Psoas muscle (tissue), 8 donors: ENCODE measurements around the gene TMEM116. TPM values are rescaled to one million over a fixed set of nuclear protein-coding genes. Genes with fewer than 3 reads are reported as not detected.

Experiments
- ATAC-seq, 4 donors: fragments of 200-7000 bp; cut with Tn5 transposase; one replicate each; pipeline ENCODE4 v1.9.1; 2020; ENCODE audit warnings: moderate library complexity in 3 of 4, mild to moderate bottlenecking in 2 of 4
- DNase-seq, 2 donors: peaks; one replicate each; pipeline ENCODE4 v3.0.0-alpha.2; 2020
- H3K27ac ChIP-seq: fragments of 200-600 bp; one replicate; pipeline ENCODE4 v1.8.0; 2022
- H3K27me3 ChIP-seq, 3 donors: fragments of 200-600 bp in 1 of 3; one replicate each; pipeline versions ENCODE4 v1.6.1 to v1.8.0; 2013 to 2022; ENCODE audit warnings: low read length in 2 of 3, mild to moderate bottlenecking in 2 of 3, moderate library complexity in 1 of 3; ENCODE audit not compliant: insufficient read depth in 3 of 3
- H3K36me3 ChIP-seq, 2 donors: fragments of 200-600 bp in 1 of 2; one replicate each; pipeline versions ENCODE4 v1.6.1 to v1.8.0; 2013 to 2022; ENCODE audit warnings: low read depth in 1 of 2, mild to moderate bottlenecking in 1 of 2, moderate library complexity in 1 of 2; ENCODE audit not compliant: insufficient read depth in 1 of 2
- H3K4me1 ChIP-seq: fragments of 200-600 bp; one replicate; pipeline ENCODE4 v1.8.0; 2022
- H3K4me3 ChIP-seq: fragments of 200-600 bp; one replicate; pipeline ENCODE4 v1.8.0; 2022; ENCODE audit warnings: mild to moderate bottlenecking
- H3K9me3 ChIP-seq: fragments of 200-600 bp; one replicate; pipeline ENCODE4 v1.8.0; 2022
- WGBS, 3 donors: extraction: QIAGEN DNeasy Blood & Tissue Kit; methylation state at CpG; one replicate each; pipeline versions ENCODE4 v1.1.6 to v1.1.7; 2013; 5-methylcytosine and 5-hydroxymethylcytosine counted together
- intact Hi-C, 2 donors: fragments of 100-400 bp; cut with DNase I; formaldehyde crosslinking; loops; one replicate each; pipeline versions ENCODE4 v1.11.0 to v1.14.2; 2022
- polyA plus RNA-seq, 3 donors: library from polyadenylated mRNA; stranded (reverse); fragments of 200-250 nt; gene quantifications; one replicate each; pipeline ENCODE4 v1.2.3, GENCODE V29; 2013
- total RNA-seq, 4 donors: library from RNA; stranded (reverse); fragmentation: NEBNext Ultra II Directional in 2 of 4; extraction: Animal tissue kit (Norgen Biotek cat#: 25700) in 2 of 4; gene quantifications; one replicate each; pipeline versions ENCODE4 v1.2.1 to v1.2.4, GENCODE V29; 2021 to 2023
- TF ChIP-seq, protein P1 (sequence below): fragments of 200-600 bp; IDR thresholded peaks from one replicate; pipeline ENCODE4 v1.8.0; 2022; ENCODE audit warnings: antibody characterized with exemption
- donor health status: healthy with polysubstance abuse.
- donor health status: DM: no; HTN: no; CAD: no; lungs with moderate emphysema.
- donor health status: Bipolar disorder and iron deficiency.
- donor health status: healthy.
- donor health status: DM: yes; HTN: yes; CAD: no.
- donor health status: DM: no; HTN: no; CAD: no.
- donor health status: DM: no; HTN: no; CAD: no.
- donor health status: DM: yes; HTN: yes; CAD: no.

The TMEM116 gene
- total and polyA plus RNA-seq, 7 donors: 3.2 to 12.5 (median 5.4) TPM

DNA sequence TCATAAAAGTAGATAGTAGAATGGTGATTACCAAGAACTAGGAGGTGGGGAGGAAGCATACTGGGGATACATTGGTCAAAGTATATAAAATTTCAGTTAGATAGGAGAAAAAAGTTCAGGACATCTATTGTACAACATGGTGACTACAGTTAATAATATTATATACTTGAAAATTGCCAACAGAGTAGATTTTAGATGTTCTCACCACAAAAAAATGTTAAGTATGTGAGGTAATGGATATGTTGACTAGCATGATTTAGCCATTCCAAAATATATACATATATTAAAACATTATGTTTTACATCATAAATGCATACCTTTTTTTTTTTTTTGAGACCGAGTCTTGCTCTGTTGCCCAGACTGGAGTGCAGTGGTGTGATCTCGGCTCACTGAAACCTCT is 31.0 kb downstream of the TMEM116 start:
- intact Hi-C loops: no loop called here

DNA sequence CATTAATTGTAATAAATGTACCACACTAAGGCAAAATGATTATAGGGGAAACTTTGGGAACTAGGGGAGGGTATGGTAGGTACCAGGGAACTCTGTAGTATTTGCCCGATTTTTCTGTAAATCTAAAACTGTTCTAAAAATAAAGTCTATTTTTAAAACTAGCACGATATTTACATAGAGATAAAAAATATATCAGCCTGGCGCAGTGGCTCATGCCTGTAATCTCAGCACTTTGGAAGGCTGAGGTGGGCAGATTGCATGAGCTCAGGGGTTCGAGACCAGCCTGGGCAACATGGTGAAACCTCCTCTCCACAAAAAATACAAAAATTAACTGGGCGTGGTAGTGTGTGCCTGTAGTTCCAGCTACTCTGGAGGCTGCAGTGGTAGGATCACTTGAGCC is 32.4 kb downstream of the TMEM116 start:
- Histone ChIP-seq H3K27me3 (no peaks in the 10 kb centered on the region), H3K4me1 (no peaks in the 10 kb centered on the region), H3K4me3 (no peak overlapping the region), H3K27ac (no peak overlapping the region), H3K9me3 (no peaks in the 10 kb centered on the region), H3K36me3 (no peaks in the 10 kb centered on the region)
- intact Hi-C loops: no loop called here
- TF ChIP-seq, protein P1, sequence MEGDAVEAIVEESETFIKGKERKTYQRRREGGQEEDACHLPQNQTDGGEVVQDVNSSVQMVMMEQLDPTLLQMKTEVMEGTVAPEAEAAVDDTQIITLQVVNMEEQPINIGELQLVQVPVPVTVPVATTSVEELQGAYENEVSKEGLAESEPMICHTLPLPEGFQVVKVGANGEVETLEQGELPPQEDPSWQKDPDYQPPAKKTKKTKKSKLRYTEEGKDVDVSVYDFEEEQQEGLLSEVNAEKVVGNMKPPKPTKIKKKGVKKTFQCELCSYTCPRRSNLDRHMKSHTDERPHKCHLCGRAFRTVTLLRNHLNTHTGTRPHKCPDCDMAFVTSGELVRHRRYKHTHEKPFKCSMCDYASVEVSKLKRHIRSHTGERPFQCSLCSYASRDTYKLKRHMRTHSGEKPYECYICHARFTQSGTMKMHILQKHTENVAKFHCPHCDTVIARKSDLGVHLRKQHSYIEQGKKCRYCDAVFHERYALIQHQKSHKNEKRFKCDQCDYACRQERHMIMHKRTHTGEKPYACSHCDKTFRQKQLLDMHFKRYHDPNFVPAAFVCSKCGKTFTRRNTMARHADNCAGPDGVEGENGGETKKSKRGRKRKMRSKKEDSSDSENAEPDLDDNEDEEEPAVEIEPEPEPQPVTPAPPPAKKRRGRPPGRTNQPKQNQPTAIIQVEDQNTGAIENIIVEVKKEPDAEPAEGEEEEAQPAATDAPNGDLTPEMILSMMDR: no peak
- ATAC-seq (no peak), DNase-seq (no peak)
- WGBS, 3 donors: 88 to 96% (median 88%) methylated on average over 5 of the region's 5 CpGs

More for the DNA sequence above, 31.0 kb downstream of the TMEM116 start:
- H3K27me3 ChIP-seq: no peaks in the 10 kb centered on the region
- H3K4me1 ChIP-seq: no peaks in the 10 kb centered on the region
- H3K9me3 ChIP-seq: no peaks in the 10 kb centered on the region
- no peak for DNase-seq
- no peak overlapping the region for H3K27ac ChIP-seq
- WGBS, 3 donors: 97 to 100% (median 100%) methylated on average over 2 of the region's 2 CpGs
- no peaks in the 10 kb centered on the region for H3K36me3 ChIP-seq
- ATAC-seq: no peak
- TF ChIP-seq, protein P1: no peak
- H3K4me3 ChIP-seq: no peak overlapping the region

DNA sequence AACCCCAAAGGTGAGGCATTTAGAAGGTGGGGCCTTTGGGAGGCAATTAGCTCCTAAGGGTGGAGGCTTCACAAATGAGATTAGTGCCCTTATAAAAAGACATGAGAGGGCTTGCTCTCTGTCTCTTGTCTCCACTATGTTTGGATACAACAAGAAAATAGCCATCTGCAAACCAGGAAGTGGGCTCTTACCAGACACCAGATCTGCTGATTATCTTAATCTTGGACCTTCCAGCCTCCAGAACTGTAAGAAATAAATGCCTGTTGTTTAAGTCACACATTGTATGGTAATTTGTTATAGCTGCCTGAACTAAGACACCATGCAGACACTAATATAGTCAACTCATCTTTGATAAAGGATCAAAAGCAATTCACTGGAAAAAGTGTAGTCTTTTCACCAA is 34.4 kb downstream of the TMEM116 start:
- H3K9me3 ChIP-seq: no peaks in the 10 kb centered on the region
- TF ChIP-seq, protein P1: no peak
- H3K27me3 ChIP-seq: no peaks in the 10 kb centered on the region
- intact Hi-C loops: no loop called here
- no peak for DNase-seq
- H3K4me3 ChIP-seq: no peak overlapping the region
- no peak for ATAC-seq
- no peak overlapping the region for H3K27ac ChIP-seq
- no peaks in the 10 kb centered on the region for H3K36me3 ChIP-seq
- no peaks in the 10 kb centered on the region for H3K4me1 ChIP-seq

DNA sequence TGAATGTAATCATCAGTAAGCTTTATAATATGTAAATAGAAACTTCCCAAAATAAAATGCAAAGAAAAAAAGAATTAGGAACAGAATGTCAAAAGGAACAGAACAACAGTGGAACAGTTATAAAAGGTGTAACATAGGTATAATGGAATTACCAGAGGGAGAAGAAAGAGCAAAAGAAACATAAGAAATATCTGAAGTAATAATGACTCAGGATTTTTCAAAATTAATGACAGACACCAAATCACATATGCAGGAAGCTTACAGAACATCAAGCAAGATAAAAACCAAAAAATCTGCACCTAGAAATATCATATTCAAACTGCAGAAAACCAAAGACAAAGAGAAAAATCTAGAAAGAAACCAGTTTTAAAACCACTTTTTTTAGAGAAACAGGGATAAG is 36.1 kb downstream of the TMEM116 start:
- Histone ChIP-seq H3K27me3 (no peaks in the 10 kb centered on the region), H3K4me1 (no peaks in the 10 kb centered on the region), H3K9me3 (no peaks in the 10 kb centered on the region), H3K27ac (no peak overlapping the region), H3K4me3 (no peak overlapping the region), H3K36me3 (no peaks in the 10 kb centered on the region)
- intact Hi-C loops: no loop called here
- TF ChIP-seq, protein P1: no peak
- ATAC-seq: no peak
- DNase-seq: no peak

DNA sequence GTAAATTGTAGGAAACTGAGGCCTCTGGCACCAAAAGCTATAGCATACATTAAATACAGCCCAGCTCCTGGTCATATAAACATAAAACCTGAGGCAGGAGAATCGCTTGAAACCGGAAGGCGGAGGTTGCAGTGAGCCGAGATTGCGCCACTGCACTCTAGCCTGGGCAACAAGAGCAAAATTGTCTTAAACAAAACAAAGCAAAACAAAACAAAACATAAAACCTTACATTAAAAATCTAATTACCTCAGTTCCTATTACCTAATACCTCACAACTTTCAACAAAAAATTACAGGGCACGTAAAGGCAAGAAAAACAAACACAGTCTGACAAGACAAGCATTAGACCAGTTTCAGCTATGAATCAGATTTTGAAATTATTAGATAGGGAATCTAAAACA is 36.7 kb downstream of the TMEM116 start:
- DNase-seq (no peak), ATAC-seq (no peak)
- WGBS, 3 donors: 93 to 98% (median 96%) methylated on average over 6 of the region's 6 CpGs
- TF ChIP-seq, protein P1: no peak
- Histone ChIP-seq H3K4me1 (no peaks in the 10 kb centered on the region), H3K9me3 (peaks cover 3% of the 10 kb centered on the region), H3K27me3 (no peaks in the 10 kb centered on the region), H3K36me3 (no peaks in the 10 kb centered on the region), H3K27ac (no peak overlapping the region), H3K4me3 (no peak overlapping the region)
- intact Hi-C loops: no loop called here
